ENCODE measurements around the gene STEEP1. TPM values are rescaled to one million over a fixed set of nuclear protein-coding genes. Genes with fewer than 3 reads are reported as not detected.
"Not testable (repeated sequence)": the region's sequence is repeated elsewhere in the genome, so short reads cannot be mapped to it uniquely, and the experiment has no call there.

The STEEP1 gene
- total RNA-seq, 3 donors from 2014 or later (not counting 1 experiment from before 2014, with no cell fraction given) = 23.5 to 29.2 (median 23.8) TPM

GRCh38 chrX:119507206-119507605 is 58.0 kb downstream of the STEEP1 start:
- Mint-ChIP-seq H3K9me3 (no peaks in the 10 kb centered on the region), H3K4me1 (no peaks in the 10 kb centered on the region), H3K4me3 (no peak overlapping the region), H3K36me3 (no peaks in the 10 kb centered on the region), H3K27ac (no peak overlapping the region), H3K27me3 (ENCODE audit: low read depth in 2 of 2) (peaks cover 0 to 2% of the 10 kb centered on the region in 2 donors)
- peaks cover 5% of the 10 kb centered on the region for H3K4me1 ChIP-seq (ENCODE audit: control insufficient read depth, insufficient read depth, low read length)
- DNase-seq = no peak
- no peaks in the 10 kb centered on the region for H3K9me3 ChIP-seq (ENCODE audit: control insufficient read depth, insufficient read depth, low read length)
- WGBS (ENCODE audit: insufficient coverage) = 84% methylated on average over 6 of the region's 6 CpGs
- no peak overlapping the region for H3K27ac ChIP-seq (ENCODE audit: low read length)
- no peak overlapping the region for H3K4me3 ChIP-seq (ENCODE audit: low read length)
- TF ChIP-seq, protein P1, sequence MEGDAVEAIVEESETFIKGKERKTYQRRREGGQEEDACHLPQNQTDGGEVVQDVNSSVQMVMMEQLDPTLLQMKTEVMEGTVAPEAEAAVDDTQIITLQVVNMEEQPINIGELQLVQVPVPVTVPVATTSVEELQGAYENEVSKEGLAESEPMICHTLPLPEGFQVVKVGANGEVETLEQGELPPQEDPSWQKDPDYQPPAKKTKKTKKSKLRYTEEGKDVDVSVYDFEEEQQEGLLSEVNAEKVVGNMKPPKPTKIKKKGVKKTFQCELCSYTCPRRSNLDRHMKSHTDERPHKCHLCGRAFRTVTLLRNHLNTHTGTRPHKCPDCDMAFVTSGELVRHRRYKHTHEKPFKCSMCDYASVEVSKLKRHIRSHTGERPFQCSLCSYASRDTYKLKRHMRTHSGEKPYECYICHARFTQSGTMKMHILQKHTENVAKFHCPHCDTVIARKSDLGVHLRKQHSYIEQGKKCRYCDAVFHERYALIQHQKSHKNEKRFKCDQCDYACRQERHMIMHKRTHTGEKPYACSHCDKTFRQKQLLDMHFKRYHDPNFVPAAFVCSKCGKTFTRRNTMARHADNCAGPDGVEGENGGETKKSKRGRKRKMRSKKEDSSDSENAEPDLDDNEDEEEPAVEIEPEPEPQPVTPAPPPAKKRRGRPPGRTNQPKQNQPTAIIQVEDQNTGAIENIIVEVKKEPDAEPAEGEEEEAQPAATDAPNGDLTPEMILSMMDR (IDR thresholded peaks at IDR 0.05) = no peak
- H3K36me3 ChIP-seq (ENCODE audit: control insufficient read depth, insufficient read depth, low read length) = no peaks in the 10 kb centered on the region
- intact Hi-C loops (cut with micrococcal nuclease) = no loop called here
- ATAC-seq = no peak
- no peaks in the 10 kb centered on the region for H3K27me3 ChIP-seq (ENCODE audit: control insufficient read depth, insufficient read depth, low read length)

DNA sequence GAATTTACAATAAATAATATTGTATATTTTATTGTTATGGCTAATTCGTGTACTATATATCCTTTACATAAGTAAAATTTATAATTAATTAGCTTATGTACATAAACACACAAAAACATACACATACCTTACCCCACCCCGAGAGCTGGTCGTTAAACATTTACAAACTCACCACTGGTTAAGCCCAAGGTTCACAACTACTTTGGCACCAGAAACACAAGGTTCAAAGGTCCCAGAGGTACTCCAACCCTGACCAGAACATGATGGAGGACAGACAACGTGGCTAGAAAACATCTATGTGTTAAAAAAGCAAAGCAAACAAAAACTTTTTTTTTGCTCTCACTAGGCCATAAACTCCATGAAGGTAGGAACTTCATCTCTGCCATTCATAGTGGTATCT is 59.3 kb downstream of the STEEP1 start:
- no peaks in the 10 kb centered on the region for H3K4me1 Mint-ChIP-seq
- Histone ChIP-seq H3K4me1 (ENCODE audit: control insufficient read depth, insufficient read depth, low read length) (peaks cover 5% of the 10 kb centered on the region), H3K27me3 (ENCODE audit: control insufficient read depth, insufficient read depth, low read length) (no peaks in the 10 kb centered on the region), H3K27ac (ENCODE audit: low read length) (no peak overlapping the region), H3K4me3 (ENCODE audit: low read length) (no peak overlapping the region), H3K9me3 (ENCODE audit: control insufficient read depth, insufficient read depth, low read length) (no peaks in the 10 kb centered on the region), H3K36me3 (ENCODE audit: control insufficient read depth, insufficient read depth, low read length) (no peaks in the 10 kb centered on the region)
- intact Hi-C loops (cut with micrococcal nuclease) = no loop called here
- H3K27ac Mint-ChIP-seq = no peak overlapping the region
- no peaks in the 10 kb centered on the region for H3K36me3 Mint-ChIP-seq
- 95% methylated on average over 2 of the region's 4 CpGs for WGBS (ENCODE audit: insufficient coverage)
- TF ChIP-seq, protein P1 (IDR thresholded peaks at IDR 0.05) = no peak
- no peak overlapping the region for H3K4me3 Mint-ChIP-seq
- H3K27me3 Mint-ChIP-seq (ENCODE audit: low read depth in 2 of 2) = peaks cover 0 to 2% of the 10 kb centered on the region in 2 donors
- ATAC-seq (no peak), DNase-seq (no peak)
- no peaks in the 10 kb centered on the region for H3K9me3 Mint-ChIP-seq

GRCh38 chrX:119505145-119505544 is 60.1 kb downstream of the STEEP1 start:
- H3K27ac ChIP-seq (ENCODE audit: low read length); ATAC-seq; H3K36me3 ChIP-seq (ENCODE audit: control insufficient read depth, insufficient read depth, low read length); intact Hi-C loops (cut with micrococcal nuclease); H3K36me3 Mint-ChIP-seq; H3K4me1 Mint-ChIP-seq; H3K4me3 ChIP-seq (ENCODE audit: low read length); H3K9me3 Mint-ChIP-seq; DNase-seq; H3K4me1 ChIP-seq (ENCODE audit: control insufficient read depth, insufficient read depth, low read length); H3K27me3 ChIP-seq (ENCODE audit: control insufficient read depth, insufficient read depth, low read length); H3K9me3 ChIP-seq (ENCODE audit: control insufficient read depth, insufficient read depth, low read length); H3K27ac Mint-ChIP-seq; H3K4me3 Mint-ChIP-seq; H3K27me3 Mint-ChIP-seq (ENCODE audit: low read depth in 2 of 2): not testable (repeated sequence)
- WGBS (ENCODE audit: insufficient coverage) = 88% methylated on average over 6 of the region's 10 CpGs

- TF ChIP-seq, protein P1 (IDR thresholded peaks at IDR 0.05) = no peak
- Mint-ChIP-seq H3K4me3 (no peak overlapping the region), H3K4me1 (no peaks in the 10 kb centered on the region), H3K9me3 (no peaks in the 10 kb centered on the region), H3K36me3 (no peaks in the 10 kb centered on the region), H3K27me3 (ENCODE audit: low read depth in 2 of 2) (no peaks in the 10 kb centered on the region), H3K27ac (no peak overlapping the region)
- DNase-seq (no peak), ATAC-seq (no peak)
- Histone ChIP-seq H3K27me3 (ENCODE audit: control insufficient read depth, insufficient read depth, low read length) (no peaks in the 10 kb centered on the region), H3K4me1 (ENCODE audit: control insufficient read depth, insufficient read depth, low read length) (peaks cover 5% of the 10 kb centered on the region), H3K27ac (ENCODE audit: low read length) (no peak overlapping the region), H3K36me3 (ENCODE audit: control insufficient read depth, insufficient read depth, low read length) (no peaks in the 10 kb centered on the region), H3K4me3 (ENCODE audit: low read length) (no peak overlapping the region), H3K9me3 (ENCODE audit: control insufficient read depth, insufficient read depth, low read length) (no peaks in the 10 kb centered on the region)
- 100% methylated on average over 2 of the region's 2 CpGs for WGBS (ENCODE audit: insufficient coverage)
- intact Hi-C loops (cut with micrococcal nuclease) = no loop called here
These were observed 61.7 kb downstream of the STEEP1 start for GRCh38 chrX:119503484-119503861.

Data from natural killer cell (primary cell).